HCT116 (cell line): ENCODE data around the gene LRP1B. TPM values are rescaled to one million over a fixed set of nuclear protein-coding genes. Genes with fewer than 3 reads are reported as not detected.

Experiments used
- ATAC-seq: fragments of 200-7000 bp; cut with Tn5 transposase; 2 replicates; pipeline ENCODE4 v1.9.1; 2020; ENCODE audit warnings: mild to moderate bottlenecking, moderate library complexity
- BruUV-seq: library from RNA; stranded (reverse); fragments of 400-500 nt; replicated peaks from 2 replicates; lab custom pipeline; 2021; lab: Mats Ljungman, UMichigan
- CTCF ChIA-PET: fragments of 300-600 bp; sonication (Branson Sonifier 250); formaldehyde crosslinking; loops from one replicate; lab custom pipeline; 2021; ENCODE audit warnings: antibody characterized with exemption; lab: Charles Lee
- POLR2A ChIA-PET: fragments of 300-600, 350-600 bp; sonication (Branson Sonifier 250); formaldehyde crosslinking; loops from one replicate; lab custom pipeline; 2021; ENCODE audit warnings: antibody characterized with exemption; lab: Charles Lee
- RAD21 ChIA-PET, 2 experiments: fragments of 300-600 bp; sonication (Branson Sonifier 250); formaldehyde crosslinking; loops; one replicate each; lab custom pipeline; 2023; ENCODE audit warnings: low total read pairs in 2 of 2; ENCODE audit not compliant: uncharacterized antibody in 2 of 2, unreplicated experiment in 2 of 2, low non-redundant PET in 1 of 2; lab: Charles Lee
- DNase-seq: peaks from one replicate; pipeline ENCODE4 v3.0.0-alpha.2; 2010; ENCODE audit warnings: low read depth, low spot score
- H2AFZ ChIP-seq: fragments of 200-600 bp; shearing (Covaris generic), sonication (generic); 2 replicates; pipeline ENCODE4 v1.6.1; 2017; ENCODE audit warnings: low read depth, mixed run types, mixed read lengths, antibody characterized with exemption, low read length; ENCODE audit not compliant: poor library complexity, severe bottlenecking
- H3K27ac ChIP-seq: 2 replicates; pipeline ENCODE4 v1.5.1; 2012; ENCODE audit warnings: low read depth, low read length
- H3K27me3 ChIP-seq: fragments of 200-600 bp; sonication (generic); 2 replicates; pipeline ENCODE4 v1.6.1; 2016; ENCODE audit warnings: mixed run types, low read length, mixed read lengths; ENCODE audit not compliant: insufficient read depth
- H3K36me3 ChIP-seq, 2 experiments: fragments of 200-500 bp in 1 of 2; fragments of 200-600 bp in 1 of 2; sonication (Bioruptor generic) in 1 of 2; sonication (generic) in 1 of 2; 2 replicates each; pipeline versions ENCODE4 v1.5.1 to v1.6.1; 2014 to 2016; ENCODE audit warnings: low read length in 2 of 2, inconsistent platforms in 1 of 2, mixed read lengths in 1 of 2, mixed run types in 1 of 2; ENCODE audit not compliant: insufficient read depth in 2 of 2, control insufficient read depth in 1 of 2
- H3K4me1 ChIP-seq, 2 experiments: fragments of 200-600 bp in 1 of 2; sonication (generic) in 1 of 2; 2 replicates each; pipeline versions ENCODE4 v1.5.1 to v1.6.1; 2012 to 2017; ENCODE audit warnings: low read length in 2 of 2, inconsistent platforms in 1 of 2, mild to moderate bottlenecking in 1 of 2, mixed read lengths in 1 of 2, mixed run types in 1 of 2, moderate library complexity in 1 of 2; ENCODE audit not compliant: insufficient read depth in 2 of 2, control insufficient read depth in 1 of 2
- H3K4me2 ChIP-seq: fragments of 200-600 bp; sonication (generic); 2 replicates; pipeline ENCODE4 v1.6.1; 2017; ENCODE audit warnings: mixed run types, low read length, mixed read lengths
- H3K4me3 ChIP-seq, 2 experiments: fragments of 200-600 bp in 1 of 2; sonication (generic) in 1 of 2; replicated peaks in 1 of 2; 2 replicates each; pipeline ENCODE4 v1.5.1; 2011 to 2016; ENCODE audit warnings: low read length in 2 of 2, control low read depth in 1 of 2, low read depth in 1 of 2, mild to moderate bottlenecking in 1 of 2, mixed read lengths in 1 of 2, mixed run types in 1 of 2
- H3K79me2 ChIP-seq: fragments of 200-600 bp; sonication (generic); 2 replicates; pipeline ENCODE4 v1.6.1; 2017; ENCODE audit warnings: mild to moderate bottlenecking, mixed run types, low read length, moderate library complexity, mixed read lengths; ENCODE audit not compliant: insufficient read depth
- H3K9ac ChIP-seq: fragments of 200-600 bp; sonication (generic); 2 replicates; pipeline ENCODE4 v1.6.1; 2016; ENCODE audit warnings: low read length, mixed read lengths
- H3K9me2 ChIP-seq: fragments of 200-600 bp; sonication (generic), shearing (Covaris generic); 2 replicates; pipeline ENCODE4 v1.6.1; 2017; ENCODE audit warnings: mixed run types, mild to moderate bottlenecking, moderate library complexity; ENCODE audit not compliant: insufficient read depth
- H3K9me3 ChIP-seq, 2 experiments: fragments of 200-500 bp in 1 of 2; fragments of 200-600 bp in 1 of 2; sonication (Bioruptor generic) in 1 of 2; sonication (generic) in 1 of 2; 2 replicates each; pipeline ENCODE4 v1.6.1; 2014 to 2017; ENCODE audit warnings: low read length in 2 of 2, mixed read lengths in 2 of 2, inconsistent platforms in 1 of 2, low read depth in 1 of 2, mild to moderate bottlenecking in 1 of 2, mixed run types in 1 of 2, moderate library complexity in 1 of 2; ENCODE audit not compliant: control insufficient read depth in 1 of 2, insufficient read depth in 1 of 2
- H4K20me1 ChIP-seq: fragments of 200-600 bp; sonication (generic), shearing (Covaris generic); 2 replicates; pipeline ENCODE4 v1.6.1; 2017; ENCODE audit warnings: mixed run types, mild to moderate bottlenecking, moderate library complexity; ENCODE audit not compliant: insufficient read depth
- CBX3 ChIP-seq: IDR thresholded peaks from 2 replicates; pipeline ENCODE4 v1.6.1; 2012; ENCODE audit warnings: low read depth
- CEBPB ChIP-seq: IDR thresholded peaks from 2 replicates; pipeline ENCODE4 v1.6.1; 2012; ENCODE audit warnings: low read depth
- EGR1 ChIP-seq: IDR thresholded peaks from 2 replicates; pipeline ENCODE4 v1.6.1; 2012; ENCODE audit warnings: low read depth
- EZH2 ChIP-seq: fragments of 200-600 bp; sonication (generic); IDR thresholded peaks from 2 replicates; pipeline ENCODE4 v1.6.1; 2017; ENCODE audit warnings: antibody characterized with exemption, mixed run types
- EZH2phosphoT487 ChIP-seq: fragments of 200-600 bp; IDR thresholded peaks from 2 replicates; pipeline ENCODE4 v1.6.1; 2018; ENCODE audit warnings: antibody characterized with exemption, borderline replicate concordance
- JUND ChIP-seq: IDR thresholded peaks from 2 replicates; pipeline ENCODE4 v1.6.1; 2012
- MAX ChIP-seq: IDR thresholded peaks from 2 replicates; pipeline ENCODE4 v1.6.1; 2012
- POLR2AphosphoS5 ChIP-seq: IDR thresholded peaks from 2 replicates; pipeline ENCODE4 v1.6.1; 2011; ENCODE audit warnings: mild to moderate bottlenecking, low read depth, low read length, moderate library complexity
- RAD21 ChIP-seq: IDR thresholded peaks from 2 replicates; pipeline ENCODE4 v1.6.1; 2012; ENCODE audit warnings: low read depth, mild to moderate bottlenecking
- REST ChIP-seq: IDR thresholded peaks from 2 replicates; pipeline ENCODE4 v1.6.1; 2012; ENCODE audit warnings: low read depth
- SIN3A ChIP-seq: IDR thresholded peaks from 2 replicates; pipeline ENCODE4 v1.6.1; 2012; ENCODE audit warnings: low read depth
- SP1 ChIP-seq: IDR thresholded peaks from 2 replicates; pipeline ENCODE4 v1.6.1; 2012; ENCODE audit warnings: low read depth
- SRF ChIP-seq: IDR thresholded peaks from 2 replicates; pipeline ENCODE4 v1.6.1; 2012; ENCODE audit warnings: low read depth
- TCF7L2 ChIP-seq: IDR thresholded peaks from 2 replicates; pipeline ENCODE4 v1.7.0; 2011; ENCODE audit warnings: borderline replicate concordance, inconsistent platforms; ENCODE audit not compliant: insufficient read depth, insufficient read length; ENCODE audit errors: extremely low read depth
- YY1 ChIP-seq: IDR thresholded peaks from 2 replicates; pipeline ENCODE4 v1.6.1; 2011; ENCODE audit warnings: low read length, low read depth, moderate library complexity, mild to moderate bottlenecking; ENCODE audit not compliant: insufficient replicate concordance; ENCODE audit errors: extremely low read depth
- ZNF274 ChIP-seq: fragments of 200-500 bp; sonication (Bioruptor generic); IDR thresholded peaks from 2 replicates; pipeline ENCODE4 v1.6.1; 2014; ENCODE audit warnings: mild to moderate bottlenecking, low read depth, low read length, inconsistent platforms
- intact Hi-C: fragments of 100-400 bp; cut with micrococcal nuclease; formaldehyde crosslinking; loops from 2 replicates; pipeline ENCODE4 v1.10.0; 2022
- total RNA-seq: library from RNA; stranded (reverse); gene quantifications from one replicate; pipeline ENCODE4 v1.2.1, GENCODE V29; 2021; ENCODE audit not compliant: unreplicated experiment
- TF ChIP-seq, protein P1 (sequence below): IDR thresholded peaks from 2 replicates; pipeline ENCODE4 v1.6.1; 2012
- TF ChIP-seq, protein P2 (sequence below), 3 experiments: fragments of 200-600 bp in 1 of 3; sonication (generic) in 1 of 3; IDR thresholded peaks in 2 of 3; conservative IDR thresholded peaks in 1 of 3; 2 replicates each; pipeline ENCODE4 v1.5.1; 2012 to 2017; ENCODE audit warnings: low read depth in 2 of 3, low read length in 2 of 3, antibody characterized with exemption in 1 of 3, borderline replicate concordance in 1 of 3, control low read depth in 1 of 3, mild to moderate bottlenecking in 1 of 3, mixed read lengths in 1 of 3, mixed run types in 1 of 3, moderate library complexity in 1 of 3; ENCODE audit not compliant: insufficient read depth in 1 of 3

LRP1B gene
- total RNA-seq, 1 experiment from 2014 or later: 0.34 TPM

DNA sequence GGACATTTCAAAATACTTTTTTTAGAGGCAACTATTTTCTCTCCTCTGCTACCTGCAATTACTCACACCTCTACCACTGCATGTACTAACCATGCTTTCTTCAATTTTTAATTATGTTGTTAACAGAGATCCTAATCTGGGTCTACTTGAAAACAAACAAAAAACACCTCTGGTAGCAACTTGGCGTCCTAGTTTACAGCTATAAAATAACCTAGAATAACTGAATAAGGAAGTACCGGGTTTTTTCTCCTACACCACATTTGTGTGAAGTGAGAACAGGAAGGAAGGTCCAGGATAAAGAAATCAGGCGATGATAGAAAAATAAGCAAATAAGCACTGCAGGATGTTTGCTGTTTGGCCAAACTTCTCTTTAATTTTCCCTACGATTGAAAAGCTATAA is 633.5 kb downstream of the LRP1B start:
- Histone ChIP-seq H3K36me3 (no peaks in the 10 kb centered on the region), H3K4me2 (no peak overlapping the region), H3K9ac (no peak overlapping the region), H3K4me1 (no peaks in the 10 kb centered on the region), H3K9me2 (no peaks in the 10 kb centered on the region; the same call in 1 of the 2 replicates), H3K9me3 (no peaks in the 10 kb centered on the region), H2AFZ (no peak overlapping the region), H3K27ac (no peak overlapping the region), H4K20me1 (no peaks in the 10 kb centered on the region), H3K27me3 (no peaks in the 10 kb centered on the region), H3K79me2 (no peaks in the 10 kb centered on the region), H3K4me3 (no peak overlapping the region)
- BruUV-seq: no TSS peak
- no peak for TF ChIP-seq RAD21
- no peak for TF ChIP-seq SRF
- TF ChIP-seq JUND: no peak
- TF ChIP-seq YY1: no peak
- TF ChIP-seq SIN3A: no peak
- no peak for TF ChIP-seq REST
- TF ChIP-seq EZH2: no peak
- TF ChIP-seq CBX3: no peak
- TF ChIP-seq ZNF274: no peak
- TF ChIP-seq, protein P1, sequence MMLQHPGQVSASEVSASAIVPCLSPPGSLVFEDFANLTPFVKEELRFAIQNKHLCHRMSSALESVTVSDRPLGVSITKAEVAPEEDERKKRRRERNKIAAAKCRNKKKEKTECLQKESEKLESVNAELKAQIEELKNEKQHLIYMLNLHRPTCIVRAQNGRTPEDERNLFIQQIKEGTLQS: no peak
- no peak for TF ChIP-seq MAX
- TF ChIP-seq, protein P2, sequence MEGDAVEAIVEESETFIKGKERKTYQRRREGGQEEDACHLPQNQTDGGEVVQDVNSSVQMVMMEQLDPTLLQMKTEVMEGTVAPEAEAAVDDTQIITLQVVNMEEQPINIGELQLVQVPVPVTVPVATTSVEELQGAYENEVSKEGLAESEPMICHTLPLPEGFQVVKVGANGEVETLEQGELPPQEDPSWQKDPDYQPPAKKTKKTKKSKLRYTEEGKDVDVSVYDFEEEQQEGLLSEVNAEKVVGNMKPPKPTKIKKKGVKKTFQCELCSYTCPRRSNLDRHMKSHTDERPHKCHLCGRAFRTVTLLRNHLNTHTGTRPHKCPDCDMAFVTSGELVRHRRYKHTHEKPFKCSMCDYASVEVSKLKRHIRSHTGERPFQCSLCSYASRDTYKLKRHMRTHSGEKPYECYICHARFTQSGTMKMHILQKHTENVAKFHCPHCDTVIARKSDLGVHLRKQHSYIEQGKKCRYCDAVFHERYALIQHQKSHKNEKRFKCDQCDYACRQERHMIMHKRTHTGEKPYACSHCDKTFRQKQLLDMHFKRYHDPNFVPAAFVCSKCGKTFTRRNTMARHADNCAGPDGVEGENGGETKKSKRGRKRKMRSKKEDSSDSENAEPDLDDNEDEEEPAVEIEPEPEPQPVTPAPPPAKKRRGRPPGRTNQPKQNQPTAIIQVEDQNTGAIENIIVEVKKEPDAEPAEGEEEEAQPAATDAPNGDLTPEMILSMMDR (IDR thresholded peaks at IDR 0.05 in 2 of 3, conservative IDR thresholded peaks at IDR 0.05 in 1 of 3; ENCODE audit: borderline replicate concordance in 1 of 3, insufficient read depth in 1 of 3, low read depth in 2 of 3, low read length in 2 of 3): no peak
- TF ChIP-seq CEBPB: no peak
- TF ChIP-seq EGR1: no peak
- no peak for TF ChIP-seq POLR2AphosphoS5
- TF ChIP-seq TCF7L2: no peak
- no peak for TF ChIP-seq EZH2phosphoT487
- TF ChIP-seq SP1: no peak
- RAD21 ChIA-PET: no interaction called here
- CTCF ChIA-PET: no interaction called here
- POLR2A ChIA-PET: no interaction called here
- no peak for ATAC-seq
- intact Hi-C loops: no loop called here
- no peak for DNase-seq
